ENCODE data around the gene NACA.

GRCh38 chr12:56723352-56723751 is 1.7 kb downstream of the NACA start:
- no peak for TF ChIP-seq CTCF (IDR thresholded peaks at IDR 0.05)
- TF ChIP-seq POLR2A (IDR thresholded peaks at IDR 0.05): no peak

All from thyroid gland (tissue), 4 donors.